ENCODE measurements around the gene IPP. TPM values are rescaled to one million over a fixed set of nuclear protein-coding genes. Genes with fewer than 3 reads are reported as not detected.

The IPP gene
- total RNA-seq, 3 donors from 2014 or later, result 18.4 to 21.1 (median 19.2) TPM

GRCh38 chr1:45668526-45668925, 81.9 kb downstream of the IPP start:
- Histone ChIP-seq H3K4me3 (no peak overlapping the region), H3K36me3 (ENCODE audit: low read depth) (no peaks in the 10 kb centered on the region), H3K9me3 (no peaks in the 10 kb centered on the region), H3K4me1 (ENCODE audit: low read depth) (peaks cover 26% of the 10 kb centered on the region)
- no peak for TF ChIP-seq CTCF (IDR thresholded peaks at IDR 0.05)
- no peak for ATAC-seq
- intact Hi-C loops (cut with DNase I, micrococcal nuclease), result no loop called here
- DNase-seq, result no peak

- Histone ChIP-seq H3K9me3 (no peaks in the 10 kb centered on the region), H3K36me3 (ENCODE audit: low read depth) (no peaks in the 10 kb centered on the region), H3K4me1 (ENCODE audit: low read depth) (peaks cover 25% of the 10 kb centered on the region), H3K4me3 (no peak overlapping the region)
- ATAC-seq (no peak), DNase-seq (no peak)
- no peak for TF ChIP-seq CTCF (IDR thresholded peaks at IDR 0.05)
- intact Hi-C loops (cut with DNase I, micrococcal nuclease), result no loop called here
Observed at GRCh38 chr1:45667321-45668111, 82.9 kb downstream of the IPP start.

- no peaks in the 10 kb centered on the region for H3K9me3 ChIP-seq
- TF ChIP-seq CTCF (IDR thresholded peaks at IDR 0.05), result no peak
- intact Hi-C loops (cut with DNase I, micrococcal nuclease), result no loop called here
- DNase-seq, result no peak
- H3K4me1 ChIP-seq (ENCODE audit: low read depth), result peaks cover 25% of the 10 kb centered on the region
- H3K36me3 ChIP-seq (ENCODE audit: low read depth), result no peaks in the 10 kb centered on the region
- ATAC-seq, result no peak
- no peak overlapping the region for H3K4me3 ChIP-seq
Observed at GRCh38 chr1:45666836-45667235, 83.6 kb downstream of the IPP start.

- Histone ChIP-seq H3K4me3 (no peak overlapping the region), H3K9me3 (no peaks in the 10 kb centered on the region), H3K4me1 (ENCODE audit: low read depth) (peaks cover 15% of the 10 kb centered on the region), H3K36me3 (ENCODE audit: low read depth) (peaks cover 7% of the 10 kb centered on the region)
- no peak for DNase-seq
- intact Hi-C loops (cut with DNase I, micrococcal nuclease), result no loop called here
- ATAC-seq, result no peak
- TF ChIP-seq CTCF (IDR thresholded peaks at IDR 0.05), result no peak
Observed at GRCh38 chr1:45660336-45660735, 90.1 kb downstream of the IPP start.

GRCh38 chr1:45659222-45659621, 91.2 kb downstream of the IPP start:
- DNase-seq (no peak), ATAC-seq (no peak)
- Histone ChIP-seq H3K4me3 (no peak overlapping the region), H3K36me3 (ENCODE audit: low read depth) (peaks cover 11% of the 10 kb centered on the region), H3K9me3 (no peaks in the 10 kb centered on the region), H3K4me1 (ENCODE audit: low read depth) (peaks cover 15% of the 10 kb centered on the region)
- no peak for TF ChIP-seq CTCF (IDR thresholded peaks at IDR 0.05)
- intact Hi-C loops (cut with DNase I, micrococcal nuclease), result no loop called here

All from mucosa of descending colon (tissue), 3 donors.